GM12801 (cell line): ENCODE results near the gene TOX3.

Source experiments
- TF ChIP-seq, protein P1 (sequence below): IDR thresholded peaks from one replicate; pipeline ENCODE4 v1.5.1; 2011; ENCODE audit warnings: control low read depth; ENCODE audit not compliant: insufficient read length; ENCODE audit errors: extremely low read depth

Gene TOX3

DNA sequence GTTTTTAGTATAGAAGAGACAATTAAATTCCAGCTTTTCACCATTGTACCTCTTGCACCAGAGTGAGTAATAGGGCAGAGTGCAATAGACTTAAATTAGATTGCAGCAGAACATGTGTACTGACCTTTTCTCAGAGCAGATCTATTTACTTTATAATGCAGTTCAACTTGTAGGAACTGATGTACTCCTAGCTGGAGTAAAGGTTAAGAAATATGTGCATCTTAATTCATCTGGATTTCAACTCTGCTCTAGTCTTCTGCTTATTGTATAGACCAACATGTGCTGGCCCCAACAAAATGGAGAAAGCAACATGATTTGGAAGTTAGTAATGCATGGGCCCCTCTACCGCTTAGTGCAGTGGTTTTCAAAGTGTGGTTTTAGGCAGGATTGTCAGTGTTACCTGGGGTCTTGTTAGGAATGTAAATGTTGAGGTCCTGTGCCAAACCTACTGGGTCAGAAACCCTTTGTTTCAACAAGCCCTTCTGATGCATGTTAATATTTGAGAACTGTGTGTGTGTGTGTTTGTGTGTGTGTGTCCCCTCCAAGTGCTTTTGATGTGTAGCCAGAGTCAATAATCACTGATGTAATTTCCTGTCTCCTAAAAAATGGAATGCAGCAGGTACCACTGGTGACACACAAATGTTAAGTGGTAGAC lies 138.6 kb downstream of the TOX3 start:
- TF ChIP-seq, protein P1, sequence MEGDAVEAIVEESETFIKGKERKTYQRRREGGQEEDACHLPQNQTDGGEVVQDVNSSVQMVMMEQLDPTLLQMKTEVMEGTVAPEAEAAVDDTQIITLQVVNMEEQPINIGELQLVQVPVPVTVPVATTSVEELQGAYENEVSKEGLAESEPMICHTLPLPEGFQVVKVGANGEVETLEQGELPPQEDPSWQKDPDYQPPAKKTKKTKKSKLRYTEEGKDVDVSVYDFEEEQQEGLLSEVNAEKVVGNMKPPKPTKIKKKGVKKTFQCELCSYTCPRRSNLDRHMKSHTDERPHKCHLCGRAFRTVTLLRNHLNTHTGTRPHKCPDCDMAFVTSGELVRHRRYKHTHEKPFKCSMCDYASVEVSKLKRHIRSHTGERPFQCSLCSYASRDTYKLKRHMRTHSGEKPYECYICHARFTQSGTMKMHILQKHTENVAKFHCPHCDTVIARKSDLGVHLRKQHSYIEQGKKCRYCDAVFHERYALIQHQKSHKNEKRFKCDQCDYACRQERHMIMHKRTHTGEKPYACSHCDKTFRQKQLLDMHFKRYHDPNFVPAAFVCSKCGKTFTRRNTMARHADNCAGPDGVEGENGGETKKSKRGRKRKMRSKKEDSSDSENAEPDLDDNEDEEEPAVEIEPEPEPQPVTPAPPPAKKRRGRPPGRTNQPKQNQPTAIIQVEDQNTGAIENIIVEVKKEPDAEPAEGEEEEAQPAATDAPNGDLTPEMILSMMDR, result no peak

DNA sequence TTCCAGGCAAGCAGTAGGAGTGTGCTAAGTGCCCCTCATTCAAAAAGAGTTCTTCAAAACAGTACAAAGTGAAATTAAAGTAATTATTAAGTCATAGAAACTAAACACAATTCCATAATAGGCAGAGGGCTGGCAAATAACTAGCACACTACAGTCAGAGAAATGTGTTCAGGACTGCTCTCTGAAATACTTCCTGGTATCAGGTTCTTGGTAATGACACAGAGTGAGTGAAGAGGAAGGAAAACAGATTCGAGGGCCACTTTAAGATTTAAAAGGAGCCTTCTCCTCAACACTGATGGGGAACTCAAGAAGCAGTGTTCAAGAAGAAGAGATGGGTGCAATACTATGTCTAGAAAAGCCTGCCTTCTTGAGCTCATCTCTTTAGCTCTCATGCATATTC lies 139.2 kb downstream of the TOX3 start:
- TF ChIP-seq, protein P1, result no peak

DNA sequence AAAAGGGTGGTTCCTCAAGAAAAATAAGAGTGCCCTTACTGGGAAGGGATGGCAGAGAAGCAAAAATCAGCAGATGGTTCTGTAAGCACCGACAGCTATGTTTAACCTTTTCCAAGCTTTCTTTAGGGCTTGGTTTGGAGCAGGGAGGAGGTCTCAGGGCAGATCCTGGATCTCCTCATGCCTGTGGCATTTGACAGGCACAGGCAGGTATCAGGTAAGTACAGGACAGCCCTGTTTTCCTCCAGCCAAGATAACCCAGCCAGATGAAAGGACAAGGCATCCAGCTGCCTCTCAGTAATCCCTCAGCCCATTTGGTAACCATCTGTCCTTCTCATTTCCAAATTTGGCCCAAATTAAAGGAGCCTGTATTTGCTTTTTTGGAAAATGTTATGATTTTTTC lies 141.5 kb downstream of the TOX3 start:
- TF ChIP-seq, protein P1, result no peak

DNA sequence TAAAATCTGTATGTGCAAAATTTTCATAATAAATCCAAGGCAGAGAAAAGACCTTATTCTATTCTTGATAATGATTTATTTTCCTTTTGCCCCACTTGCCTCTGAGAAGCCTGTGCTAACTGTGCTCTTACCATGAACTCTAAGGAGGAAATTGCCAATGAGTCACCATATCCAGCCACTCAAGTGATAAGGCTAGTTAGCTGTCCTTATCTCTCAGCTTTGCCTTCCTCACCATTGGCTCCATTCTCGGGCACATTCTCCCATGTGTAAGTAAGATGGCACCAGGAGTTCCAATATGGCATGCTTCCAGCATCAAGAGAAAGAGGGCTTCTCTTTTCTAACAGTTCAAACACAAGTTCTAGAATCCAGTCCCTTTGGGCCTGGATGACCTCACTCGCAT lies 142.4 kb downstream of the TOX3 start:
- TF ChIP-seq, protein P1, result no peak

DNA sequence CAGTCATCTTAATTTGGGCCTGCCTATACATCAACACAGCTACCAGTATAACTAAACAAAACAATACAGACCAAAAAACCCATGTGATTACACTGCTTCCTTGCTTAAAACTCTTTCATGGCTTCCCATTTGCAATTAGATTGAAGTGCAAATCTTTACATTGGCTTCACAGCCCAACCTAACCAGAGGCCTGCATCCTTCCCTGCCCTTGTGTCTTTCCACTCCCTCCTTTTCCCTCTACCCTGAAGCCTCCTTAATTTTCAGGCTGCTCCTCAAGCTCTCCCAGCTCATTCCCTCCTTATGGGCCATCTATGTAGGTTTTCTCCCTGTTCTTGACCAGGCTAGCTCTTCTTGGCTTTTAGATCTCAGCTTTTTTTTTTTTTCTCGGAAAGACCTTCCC lies 147.8 kb downstream of the TOX3 start:
- TF ChIP-seq, protein P1, result no peak

DNA sequence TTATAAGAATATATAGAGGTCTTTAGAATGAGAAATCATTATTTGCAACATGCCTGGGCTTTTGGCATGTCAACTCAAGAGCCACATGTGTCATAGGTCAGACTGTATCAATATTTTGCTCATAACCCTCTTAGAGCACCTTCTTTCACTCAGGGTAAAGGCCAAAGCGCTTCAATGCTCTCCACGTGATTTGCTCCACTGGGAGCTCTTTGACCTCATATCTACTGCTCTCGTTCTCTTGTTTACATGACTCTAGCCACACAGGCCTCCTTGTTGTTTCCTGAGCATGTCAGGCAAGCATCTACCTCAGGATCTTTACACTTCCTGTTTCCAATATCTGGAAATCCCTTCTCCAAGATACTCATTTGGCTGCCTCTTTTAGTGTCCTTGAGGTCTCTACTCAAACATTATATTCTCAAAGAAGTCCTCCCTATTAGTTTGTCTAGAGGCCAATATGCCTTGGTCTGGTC lies 148.4 kb downstream of the TOX3 start:
- TF ChIP-seq, protein P1, result no peak

DNA sequence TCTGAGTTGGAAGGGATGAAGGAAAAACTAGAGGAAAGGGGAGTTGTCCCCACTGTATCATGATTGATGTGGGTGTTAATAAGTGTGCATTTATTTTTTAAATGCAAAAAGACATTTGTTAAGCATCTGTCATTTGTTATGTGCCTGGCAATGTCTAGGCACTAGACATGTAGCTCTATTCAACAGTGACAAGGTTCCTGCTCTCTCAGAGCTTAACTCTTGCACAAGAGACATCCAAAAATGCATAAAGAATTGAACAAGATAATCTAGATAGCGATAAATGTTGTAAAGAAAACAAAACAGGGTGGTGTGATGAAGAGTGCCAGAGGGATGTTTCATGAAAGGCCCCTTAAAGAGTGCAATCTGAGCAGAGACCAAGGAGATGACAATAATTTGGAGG lies 148.9 kb downstream of the TOX3 start:
- TF ChIP-seq, protein P1, result no peak
